ENCODE measurements around the gene VPS36.
A peak's percentile ranks its signal among the peaks of the same experiment; 100 is the strongest.
"Not testable (repeated sequence)": the region's sequence is repeated elsewhere in the genome, so short reads cannot be mapped to it uniquely, and the experiment has no call there.

VPS36 gene

GRCh38 chr13:52432456-52432855 lies 18.0 kb downstream of the VPS36 start:
- DNase-seq, result no peak

- no peak for DNase-seq
Observed at GRCh38 chr13:52428295-52428694, 22.1 kb downstream of the VPS36 start.

GRCh38 chr13:52421216-52421615 lies 29.2 kb downstream of the VPS36 start:
- DNase-seq, result no peak

- DNase-seq, result no peak
Observed at GRCh38 chr13:52419080-52419479, 31.4 kb downstream of the VPS36 start.

GRCh38 chr13:52414963-52415362 lies 35.5 kb downstream of the VPS36 start:
- DNase-seq, result no peak

- DNase-seq, result no peak
Observed at GRCh38 chr13:52414051-52414450, 36.4 kb downstream of the VPS36 start.

GRCh38 chr13:52412128-52412527 lies 38.3 kb downstream of the VPS36 start:
- DNase-seq, result no peak

GRCh38 chr13:52411629-52412028 lies 38.8 kb downstream of the VPS36 start:
- no peak for DNase-seq

- DNase-seq, result not testable (repeated sequence)
Observed at GRCh38 chr13:52408071-52408658, 42.3 kb downstream of the VPS36 start.

- not testable (repeated sequence) for DNase-seq
Observed at GRCh38 chr13:52407436-52407835, 43.0 kb downstream of the VPS36 start.

GRCh38 chr13:52406629-52407028 lies 43.8 kb downstream of the VPS36 start:
- no peak for DNase-seq

GRCh38 chr13:52405767-52406494 lies 44.5 kb downstream of the VPS36 start, which contains the start of gene THSD1:
Gene THSD1 (minus strand): TSS chr13:52406172. CDS start chr13:52402600, 3,572 bp downstream.
- peak; percentile 37 for DNase-seq

- DNase-seq, result no peak
Observed at GRCh38 chr13:52405369-52405766, 45.1 kb downstream of the VPS36 start.

- DNase-seq, result no peak
Observed at GRCh38 chr13:52399708-52400107, 50.7 kb downstream of the VPS36 start.

GRCh38 chr13:52399046-52399445 lies 51.4 kb downstream of the VPS36 start:
- no peak for DNase-seq

GRCh38 chr13:52395704-52396103 lies 54.7 kb downstream of the VPS36 start:
- DNase-seq, result no peak

- DNase-seq, result no peak
Observed at GRCh38 chr13:52394586-52394985, 55.8 kb downstream of the VPS36 start.

GRCh38 chr13:52393572-52394357 lies 56.7 kb downstream of the VPS36 start:
- DNase-seq, result no peak

- no peak for DNase-seq
Observed at GRCh38 chr13:52387721-52388120, 62.7 kb downstream of the VPS36 start.

GRCh38 chr13:52385870-52386269 lies 64.6 kb downstream of the VPS36 start:
- no peak for DNase-seq

- DNase-seq, result no peak
Observed at GRCh38 chr13:52383366-52383765, 67.1 kb downstream of the VPS36 start.

- DNase-seq, result no peak
Observed at GRCh38 chr13:52378312-52378711, 72.1 kb downstream of the VPS36 start.

GRCh38 chr13:52377898-52378297 lies 72.5 kb downstream of the VPS36 start:
- no peak for DNase-seq

GRCh38 chr13:52374873-52375411 lies 75.5 kb downstream of the VPS36 start:
- DNase-seq, result no peak

Data from stimulated activated CD4-positive, alpha-beta T cell treated with anti-CD3 and anti-CD28 coated beads, Interleukin-15, amount 100 ng/mL, for 24 hours (primary cell).